Body of pancreas (tissue), 4 donors: ENCODE results near the gene WBP1. TPM values are rescaled to one million over a fixed set of nuclear protein-coding genes. Genes with fewer than 3 reads are reported as not detected.
"Not testable (repeated sequence)": the region's sequence is repeated elsewhere in the genome, so short reads cannot be mapped to it uniquely, and the experiment has no call there.

Experiments
- ATAC-seq: fragments of 150-250 bp; one replicate; pipeline ENCODE4 v1.9.1; 2016
- DNase-seq, 4 donors: peaks; one replicate each; pipeline ENCODE4 v3.0.0-alpha.2; 2019
- H3K27ac ChIP-seq, 4 donors: fragments of 200-600 bp; sonication (generic); 1 replicate in 3 of 4; 2 replicates in 1 of 4; pipeline versions ENCODE4 v1.5.1 to v1.6.1; 2016 to 2019; ENCODE audit warnings: mild to moderate bottlenecking in 1 of 4, mixed read lengths in 1 of 4, moderate library complexity in 1 of 4
- H3K27me3 ChIP-seq, 2 donors: fragments of 200-600 bp; sonication (generic); one replicate each; pipeline ENCODE4 v1.6.0; 2016; ENCODE audit warnings: mild to moderate bottlenecking in 1 of 2
- H3K36me3 ChIP-seq, 2 donors: fragments of 200-600 bp; sonication (generic); replicated peaks in 1 of 2; 2 replicates each; pipeline ENCODE4 v1.5.1; 2016; ENCODE audit warnings: low read depth in 2 of 2; ENCODE audit not compliant: insufficient read depth in 1 of 2
- H3K4me1 ChIP-seq: fragments of 200-600 bp; sonication (generic); one replicate; pipeline ENCODE4 v1.6.0; 2016
- H3K4me3 ChIP-seq, 2 donors: fragments of 200-600 bp; sonication (generic); 1 replicate in 1 of 2; 2 replicates in 1 of 2; pipeline ENCODE4 v1.5.1; 2016 to 2019
- H3K9me3 ChIP-seq, 3 donors: fragments of 200-600 bp; sonication (generic); 1 replicate in 2 of 3; 2 replicates in 1 of 3; pipeline ENCODE4 v1.5.1; 2016
- POLR2A ChIP-seq, 3 donors: fragments of 450-650 bp; IDR thresholded peaks; one replicate each; pipeline ENCODE4 v1.6.1; 2016; ENCODE audit warnings: antibody characterized with exemption in 3 of 3, mild to moderate bottlenecking in 2 of 3
- WGBS, 2 donors: methylation state at CpG; one replicate each; pipeline ENCODE4 v1.1.5; 2017; 5-methylcytosine and 5-hydroxymethylcytosine counted together
- intact Hi-C: fragments of 100-400 bp; cut with DNase I; formaldehyde crosslinking; loops from one replicate; pipeline ENCODE4 v1.15.1; 2023
- total RNA-seq, 2 donors: library from RNA; depleted of rRNA; stranded (reverse); fragments of >200 nt; gene quantifications; one replicate each; pipeline ENCODE4 v1.1.0, GENCODE V29; 2016
- TF ChIP-seq, protein P1 (sequence below), 7 experiments: fragments of 450-650 bp in 4 of 7; fragments of 200-600 bp in 3 of 7; sonication (generic) in 3 of 7; IDR thresholded peaks; one replicate each; pipeline ENCODE4 v1.5.1; 2016 to 2019; ENCODE audit warnings: antibody characterized with exemption in 7 of 7

WBP1 gene
- total RNA-seq, 2 donors from 2014 or later = 35.3 to 56.3 TPM

DNA sequence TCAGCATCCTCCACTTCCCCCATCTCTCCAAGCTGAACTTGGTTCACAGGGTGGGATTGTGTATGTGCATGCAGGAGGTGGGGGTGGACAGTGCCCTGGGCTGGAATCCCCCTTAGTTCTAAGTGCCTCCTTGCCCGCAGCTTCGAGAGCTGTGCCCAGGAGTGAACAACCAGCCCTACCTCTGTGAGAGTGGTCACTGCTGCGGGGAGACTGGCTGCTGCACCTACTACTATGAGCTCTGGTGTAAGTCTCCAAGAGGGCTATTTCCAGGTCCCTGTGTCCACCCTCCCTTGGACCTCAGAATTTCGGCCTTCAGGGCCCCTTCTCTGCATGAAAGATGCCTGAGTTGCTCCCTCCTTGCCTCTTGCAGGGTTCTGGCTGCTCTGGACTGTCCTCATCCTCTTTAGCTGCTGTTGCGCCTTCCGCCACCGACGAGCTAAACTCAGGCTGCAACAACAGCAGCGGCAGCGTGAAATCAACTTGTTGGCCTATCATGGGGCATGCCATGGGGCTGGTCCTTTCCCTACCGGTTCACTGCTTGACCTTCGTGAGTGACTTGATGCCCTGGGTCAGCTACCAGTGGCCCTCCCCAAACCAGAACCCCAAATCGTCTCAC, 1.4 kb downstream of the WBP1 start:
- H3K4me1 ChIP-seq = peaks cover 54% of the 10 kb centered on the region
- ATAC-seq, H3K9me3 ChIP-seq, H3K4me3 ChIP-seq, H3K27ac ChIP-seq, H3K27me3 ChIP-seq, intact Hi-C loops, H3K36me3 ChIP-seq, DNase-seq: not testable (repeated sequence)
- 65 to 70% methylated on average over 12 of the region's 13 CpGs for WGBS, 2 donors
- peak in 2 of 3 donors; percentile 11 to 22 for TF ChIP-seq POLR2A (IDR thresholded peaks at IDR 0.05)

DNA sequence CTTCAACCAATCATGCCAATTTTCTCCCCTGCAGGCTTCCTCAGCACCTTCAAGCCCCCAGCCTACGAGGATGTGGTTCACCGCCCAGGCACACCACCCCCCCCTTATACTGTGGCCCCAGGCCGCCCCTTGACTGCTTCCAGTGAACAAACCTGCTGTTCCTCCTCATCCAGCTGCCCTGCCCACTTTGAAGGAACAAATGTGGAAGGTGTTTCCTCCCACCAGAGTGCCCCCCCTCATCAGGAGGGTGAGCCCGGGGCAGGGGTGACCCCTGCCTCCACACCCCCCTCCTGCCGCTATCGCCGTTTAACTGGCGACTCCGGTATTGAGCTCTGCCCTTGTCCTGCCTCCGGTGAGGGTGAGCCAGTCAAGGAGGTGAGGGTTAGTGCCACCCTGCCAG, 1.9 kb downstream of the WBP1 start:
- DNase-seq, H3K27ac ChIP-seq, ATAC-seq, intact Hi-C loops, H3K4me3 ChIP-seq, H3K9me3 ChIP-seq, H3K27me3 ChIP-seq, H3K36me3 ChIP-seq: not testable (repeated sequence)
- H3K4me1 ChIP-seq = peaks cover 52% of the 10 kb centered on the region
- WGBS, 2 donors = 62 to 86% methylated on average over 3 to 10 of the region's 10 CpGs

DNA sequence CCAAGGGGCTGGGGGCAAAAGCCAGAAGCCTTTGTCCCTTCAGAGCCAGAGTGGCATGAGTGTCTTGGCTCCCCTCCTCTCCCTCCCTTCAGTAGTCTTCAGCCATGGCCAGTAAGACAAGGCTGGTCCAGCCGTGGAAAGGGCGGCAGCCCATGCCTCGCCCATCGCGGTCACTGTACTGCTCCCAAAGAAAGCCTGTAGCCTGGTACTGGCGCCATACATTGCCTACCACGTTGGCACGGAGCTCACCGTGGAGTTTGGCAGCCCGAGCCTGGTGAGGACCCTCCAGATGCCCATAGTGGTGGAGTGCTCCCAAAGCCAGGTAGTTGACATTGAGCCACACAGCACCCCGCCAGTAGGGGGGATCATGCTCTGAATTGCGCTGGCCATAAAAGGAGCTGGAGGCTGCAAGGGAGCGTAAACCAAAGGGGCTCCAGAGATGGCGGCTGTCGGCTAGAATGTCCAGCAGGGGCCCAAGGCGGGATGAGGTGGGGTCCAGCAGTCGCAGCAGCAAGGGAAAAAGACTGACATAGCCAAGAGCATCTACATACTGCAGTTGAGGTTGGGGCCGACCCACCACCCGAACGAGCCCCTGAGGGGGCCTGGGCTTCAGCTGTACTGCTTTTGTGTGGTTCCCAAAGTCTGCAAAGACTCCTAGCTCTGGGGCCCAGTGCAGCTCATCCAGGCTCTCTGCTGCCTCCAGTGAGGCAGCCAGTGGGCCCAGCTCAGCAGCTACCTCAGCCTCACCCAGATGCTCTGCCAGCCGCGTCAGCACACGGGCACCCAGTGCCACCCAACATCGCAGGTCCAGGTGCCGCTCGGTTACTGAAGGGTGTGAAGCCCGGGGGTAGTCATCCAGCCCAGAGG, 3.2 kb downstream of the WBP1 start:
- peak in 1 of 4 donors; percentile 18 for DNase-seq

DNA sequence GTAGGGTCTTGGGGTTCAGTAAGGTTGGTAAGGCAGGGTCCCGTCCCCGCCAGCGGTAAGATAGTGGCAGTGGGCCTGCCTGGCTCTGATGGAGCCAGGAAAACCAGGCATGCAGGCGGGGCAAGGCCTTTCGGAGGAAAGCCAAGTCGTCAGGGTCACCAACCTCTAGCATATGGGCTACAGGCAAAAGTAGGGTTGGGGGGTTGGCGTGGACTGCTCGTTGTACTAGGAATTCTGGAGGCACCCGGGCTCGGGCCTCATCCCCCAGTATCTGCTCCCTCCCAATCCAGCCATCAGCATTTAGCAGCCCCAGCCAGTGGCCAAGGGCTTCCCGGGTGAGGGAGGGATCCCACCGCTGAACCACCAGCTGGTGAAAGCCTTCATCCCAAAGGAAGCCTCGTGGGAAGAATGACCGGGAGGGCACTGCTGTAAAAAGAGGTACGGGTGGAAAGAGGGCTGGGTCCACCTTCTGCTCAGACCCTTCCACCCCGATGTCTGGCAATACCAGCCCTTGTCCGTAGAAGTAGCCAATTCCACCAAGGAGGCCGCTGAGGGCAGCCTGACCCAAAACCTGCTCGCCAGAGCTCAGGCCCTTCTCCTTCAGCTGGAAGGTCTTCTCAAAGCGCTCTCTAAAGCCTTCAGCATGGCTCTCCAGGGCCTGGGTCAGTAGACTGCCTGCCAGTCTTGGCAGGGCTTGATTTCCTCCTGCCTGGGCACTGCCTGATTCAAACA, 4.0 kb downstream of the WBP1 start:
- no peak overlapping the region for H3K27ac ChIP-seq

More for the DNA sequence above, 3.2 kb downstream of the WBP1 start:
- no peak overlapping the region for H3K27ac ChIP-seq
- WGBS, 2 donors = 91% methylated on average over 17 to 25 of the region's 27 CpGs
- no peaks in the 10 kb centered on the region for H3K27me3 ChIP-seq
- no peak for ATAC-seq
- no peaks in the 10 kb centered on the region for H3K36me3 ChIP-seq
- no peak for TF ChIP-seq POLR2A (IDR thresholded peaks at IDR 0.05)
- TF ChIP-seq, protein P1, sequence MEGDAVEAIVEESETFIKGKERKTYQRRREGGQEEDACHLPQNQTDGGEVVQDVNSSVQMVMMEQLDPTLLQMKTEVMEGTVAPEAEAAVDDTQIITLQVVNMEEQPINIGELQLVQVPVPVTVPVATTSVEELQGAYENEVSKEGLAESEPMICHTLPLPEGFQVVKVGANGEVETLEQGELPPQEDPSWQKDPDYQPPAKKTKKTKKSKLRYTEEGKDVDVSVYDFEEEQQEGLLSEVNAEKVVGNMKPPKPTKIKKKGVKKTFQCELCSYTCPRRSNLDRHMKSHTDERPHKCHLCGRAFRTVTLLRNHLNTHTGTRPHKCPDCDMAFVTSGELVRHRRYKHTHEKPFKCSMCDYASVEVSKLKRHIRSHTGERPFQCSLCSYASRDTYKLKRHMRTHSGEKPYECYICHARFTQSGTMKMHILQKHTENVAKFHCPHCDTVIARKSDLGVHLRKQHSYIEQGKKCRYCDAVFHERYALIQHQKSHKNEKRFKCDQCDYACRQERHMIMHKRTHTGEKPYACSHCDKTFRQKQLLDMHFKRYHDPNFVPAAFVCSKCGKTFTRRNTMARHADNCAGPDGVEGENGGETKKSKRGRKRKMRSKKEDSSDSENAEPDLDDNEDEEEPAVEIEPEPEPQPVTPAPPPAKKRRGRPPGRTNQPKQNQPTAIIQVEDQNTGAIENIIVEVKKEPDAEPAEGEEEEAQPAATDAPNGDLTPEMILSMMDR (IDR thresholded peaks at IDR 0.05) = peak in 1 of 7 experiments; percentile 4
- H3K4me3 ChIP-seq = no peak overlapping the region
- no peaks in the 10 kb centered on the region for H3K9me3 ChIP-seq
- peaks cover 47% of the 10 kb centered on the region for H3K4me1 ChIP-seq
- intact Hi-C loops = no loop called here

DNA sequence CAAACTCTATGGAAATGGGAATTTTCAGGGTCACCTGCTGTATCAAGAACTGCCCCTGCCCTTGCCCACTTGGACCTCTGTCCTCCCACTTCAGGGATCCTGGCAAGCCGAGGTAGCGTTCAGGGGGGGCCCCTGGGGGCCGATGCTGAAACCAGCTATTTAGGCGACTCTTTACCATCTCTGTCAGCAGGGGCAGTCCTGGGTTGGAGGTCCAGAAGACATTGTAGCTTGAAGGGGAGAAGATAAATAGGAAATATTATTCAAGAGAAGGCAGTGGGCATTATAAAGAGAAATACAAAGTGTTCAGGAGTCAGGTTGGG, 4.5 kb downstream of the WBP1 start:
- WGBS, 2 donors = 80 to 87% methylated on average over 4 of the region's 4 CpGs
- ATAC-seq (no peak), DNase-seq (no peak)
- H3K27ac ChIP-seq = no peak overlapping the region
- no peak overlapping the region for H3K4me3 ChIP-seq
- no peaks in the 10 kb centered on the region for H3K9me3 ChIP-seq
- no peaks in the 10 kb centered on the region for H3K27me3 ChIP-seq
- H3K4me1 ChIP-seq = peaks cover 41% of the 10 kb centered on the region
- intact Hi-C loops = no loop called here
- H3K36me3 ChIP-seq = no peaks in the 10 kb centered on the region
- TF ChIP-seq, protein P1 (IDR thresholded peaks at IDR 0.05) = no peak
- TF ChIP-seq POLR2A (IDR thresholded peaks at IDR 0.05) = no peak

More for the DNA sequence above, 4.0 kb downstream of the WBP1 start:
- TF ChIP-seq, protein P1 (IDR thresholded peaks at IDR 0.05) = no peak
- TF ChIP-seq POLR2A (IDR thresholded peaks at IDR 0.05) = no peak
- no peaks in the 10 kb centered on the region for H3K9me3 ChIP-seq
- H3K27me3 ChIP-seq = no peaks in the 10 kb centered on the region
- H3K36me3 ChIP-seq = no peaks in the 10 kb centered on the region
- ATAC-seq = no peak
- no peak for DNase-seq
- no peak overlapping the region for H3K4me3 ChIP-seq
- WGBS, 2 donors = 89 to 91% methylated on average over 9 to 20 of the region's 20 CpGs
- H3K4me1 ChIP-seq = peaks cover 41% of the 10 kb centered on the region
- intact Hi-C loops = no loop called here
